MM.1S (cell line): ENCODE data around the gene NBAS.

Source experiments
- DNase-seq: peaks from one replicate; pipeline ENCODE4 v3.0.0-alpha.2; 2015
- H2AFZ ChIP-seq: fragments of 300-600 bp; sonication (generic); 2 replicates; pipeline ENCODE4 v1.6.0; 2016; ENCODE audit warnings: antibody characterized with exemption, low read length
- H3F3A ChIP-seq: fragments of 300-600 bp; sonication (generic); 2 replicates; pipeline ENCODE4 v1.6.1; 2016; ENCODE audit warnings: mild to moderate bottlenecking, antibody characterized with exemption, low read length, moderate library complexity, mixed read lengths; ENCODE audit not compliant: insufficient read depth
- H3K27ac ChIP-seq: fragments of 300-600 bp; sonication (generic); 2 replicates; pipeline ENCODE4 v1.5.1; 2016; ENCODE audit warnings: mild to moderate bottlenecking, low read length
- H3K27me3 ChIP-seq: fragments of 300-600 bp; sonication (generic); replicated peaks from 2 replicates; pipeline ENCODE4 v1.6.0; 2016; ENCODE audit warnings: low read length; ENCODE audit not compliant: insufficient read depth
- H3K36me3 ChIP-seq: fragments of 300-600 bp; sonication (generic); replicated peaks from 2 replicates; pipeline ENCODE4 v1.6.1; 2016; ENCODE audit warnings: mild to moderate bottlenecking, low read length, mixed read lengths; ENCODE audit not compliant: insufficient read depth
- H3K4me1 ChIP-seq: fragments of 300-600 bp; sonication (generic); 2 replicates; pipeline ENCODE4 v1.6.1; 2016; ENCODE audit warnings: low read length, mixed read lengths
- H3K4me2 ChIP-seq: fragments of 300-600 bp; sonication (generic); 2 replicates; pipeline ENCODE4 v1.6.0; 2016; ENCODE audit warnings: low read depth, low read length
- H3K4me3 ChIP-seq: fragments of 300-600 bp; sonication (generic); 2 replicates; pipeline ENCODE4 v1.5.1; 2016; ENCODE audit warnings: low read length, mixed read lengths
- H3K79me2 ChIP-seq: fragments of 300-600 bp; sonication (generic); 2 replicates; pipeline ENCODE4 v1.6.1; 2016; ENCODE audit warnings: mixed run types, low read length, mixed read lengths
- H3K9ac ChIP-seq: fragments of 300-600 bp; sonication (generic); 2 replicates; pipeline ENCODE4 v1.6.1; 2016; ENCODE audit warnings: low read length, mixed read lengths
- H3K9me2 ChIP-seq: fragments of 300-600 bp; sonication (generic); replicated peaks from 2 replicates; pipeline ENCODE4 v1.6.1; 2016; ENCODE audit warnings: mild to moderate bottlenecking, low read length, mixed read lengths; ENCODE audit not compliant: insufficient read depth
- H3K9me3 ChIP-seq: fragments of 300-600 bp; sonication (generic); replicated peaks from 2 replicates; pipeline ENCODE4 v1.6.1; 2016; ENCODE audit warnings: mild to moderate bottlenecking, low read length, mixed read lengths; ENCODE audit not compliant: insufficient read depth
- H4K20me1 ChIP-seq: fragments of 300-600 bp; sonication (generic); 2 replicates; pipeline ENCODE4 v1.6.1; 2016; ENCODE audit warnings: mild to moderate bottlenecking, low read length, moderate library complexity, mixed read lengths; ENCODE audit not compliant: insufficient read depth
- EZH2 ChIP-seq: fragments of 300-600 bp; sonication (generic); optimal IDR thresholded peaks from 2 replicates; pipeline ENCODE3; 2017; ENCODE audit warnings: low read depth, mild to moderate bottlenecking, antibody characterized with exemption, low read length, mixed read lengths
- EZH2phosphoT487 ChIP-seq: fragments of 300-600 bp; sonication (generic); IDR thresholded peaks from 2 replicates; pipeline ENCODE4 v1.6.1; 2018; ENCODE audit warnings: antibody characterized with exemption, low read length
- TF ChIP-seq, protein P1 (sequence below): fragments of 300-600 bp; sonication (generic); IDR thresholded peaks from 2 replicates; pipeline ENCODE4 v1.5.1; 2016; ENCODE audit warnings: antibody characterized with exemption, low read length, mixed read lengths

The NBAS gene

DNA sequence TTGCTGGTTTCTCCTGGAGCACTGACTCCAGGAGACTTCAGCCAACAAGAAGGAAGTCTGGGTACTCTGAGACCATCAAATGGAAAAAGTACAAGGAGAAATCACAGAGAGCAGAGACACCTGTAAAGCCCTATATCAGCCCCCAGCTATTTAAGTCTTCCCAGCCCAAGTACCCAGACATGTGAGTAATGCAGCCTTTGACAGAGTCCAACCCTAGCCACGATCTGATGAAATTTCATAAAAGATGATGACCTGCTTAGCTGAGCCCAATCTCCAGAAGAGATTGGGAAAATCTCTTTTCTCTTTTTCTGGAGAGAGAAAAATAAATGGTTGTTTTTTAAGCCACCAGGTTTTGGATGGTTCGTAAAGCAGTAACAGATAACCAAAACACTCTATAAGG, 196.6 kb downstream of the NBAS start:
- H3K9ac ChIP-seq = no peak overlapping the region
- DNase-seq = no peak
- H3K9me2 ChIP-seq = no peaks in the 10 kb centered on the region
- no peaks in the 10 kb centered on the region for H4K20me1 ChIP-seq
- H3K4me2 ChIP-seq = no peak overlapping the region
- H3K79me2 ChIP-seq = no peaks in the 10 kb centered on the region
- no peak for TF ChIP-seq EZH2
- no peak for TF ChIP-seq EZH2phosphoT487
- TF ChIP-seq, protein P1, sequence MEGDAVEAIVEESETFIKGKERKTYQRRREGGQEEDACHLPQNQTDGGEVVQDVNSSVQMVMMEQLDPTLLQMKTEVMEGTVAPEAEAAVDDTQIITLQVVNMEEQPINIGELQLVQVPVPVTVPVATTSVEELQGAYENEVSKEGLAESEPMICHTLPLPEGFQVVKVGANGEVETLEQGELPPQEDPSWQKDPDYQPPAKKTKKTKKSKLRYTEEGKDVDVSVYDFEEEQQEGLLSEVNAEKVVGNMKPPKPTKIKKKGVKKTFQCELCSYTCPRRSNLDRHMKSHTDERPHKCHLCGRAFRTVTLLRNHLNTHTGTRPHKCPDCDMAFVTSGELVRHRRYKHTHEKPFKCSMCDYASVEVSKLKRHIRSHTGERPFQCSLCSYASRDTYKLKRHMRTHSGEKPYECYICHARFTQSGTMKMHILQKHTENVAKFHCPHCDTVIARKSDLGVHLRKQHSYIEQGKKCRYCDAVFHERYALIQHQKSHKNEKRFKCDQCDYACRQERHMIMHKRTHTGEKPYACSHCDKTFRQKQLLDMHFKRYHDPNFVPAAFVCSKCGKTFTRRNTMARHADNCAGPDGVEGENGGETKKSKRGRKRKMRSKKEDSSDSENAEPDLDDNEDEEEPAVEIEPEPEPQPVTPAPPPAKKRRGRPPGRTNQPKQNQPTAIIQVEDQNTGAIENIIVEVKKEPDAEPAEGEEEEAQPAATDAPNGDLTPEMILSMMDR = no peak
- no peak overlapping the region for H3K4me3 ChIP-seq
- H3K4me1 ChIP-seq = no peaks in the 10 kb centered on the region
- H3K36me3 ChIP-seq = no peaks in the 10 kb centered on the region
- H2AFZ ChIP-seq = no peak overlapping the region
- no peaks in the 10 kb centered on the region for H3K27me3 ChIP-seq
- H3K9me3 ChIP-seq = no peaks in the 10 kb centered on the region
- H3F3A ChIP-seq = no peaks in the 10 kb centered on the region
- no peak overlapping the region for H3K27ac ChIP-seq

DNA sequence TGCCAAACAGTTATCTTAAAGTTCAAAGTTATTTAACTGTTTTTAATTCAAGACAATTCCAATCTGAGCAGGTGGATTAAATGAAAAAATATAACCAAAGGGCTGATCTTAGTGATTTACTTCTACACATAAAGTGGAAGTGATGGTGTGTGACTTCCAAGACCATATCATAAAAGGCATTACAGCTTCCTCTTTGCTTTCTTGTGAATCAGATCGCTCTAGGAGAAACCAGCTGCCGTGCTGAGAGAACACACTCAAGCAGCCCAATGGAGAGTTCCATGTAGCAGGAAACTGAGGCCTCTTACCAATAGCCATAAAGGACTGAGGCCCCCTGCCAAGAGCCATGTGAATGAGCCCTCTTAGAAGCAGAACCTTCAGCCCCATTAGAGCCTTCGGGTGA, 197.4 kb downstream of the NBAS start:
- Histone ChIP-seq H3K4me2 (no peak overlapping the region), H4K20me1 (no peaks in the 10 kb centered on the region), H3K27ac (no peak overlapping the region), H3K9ac (no peak overlapping the region), H3K79me2 (no peaks in the 10 kb centered on the region), H3F3A (no peaks in the 10 kb centered on the region), H3K4me1 (no peaks in the 10 kb centered on the region), H3K9me2 (no peaks in the 10 kb centered on the region), H3K36me3 (no peaks in the 10 kb centered on the region), H3K27me3 (no peaks in the 10 kb centered on the region), H2AFZ (no peak overlapping the region), H3K4me3 (no peak overlapping the region), H3K9me3 (no peaks in the 10 kb centered on the region)
- TF ChIP-seq EZH2phosphoT487 (no peak), EZH2 (no peak)
- TF ChIP-seq, protein P1 = no peak
- no peak for DNase-seq

DNA sequence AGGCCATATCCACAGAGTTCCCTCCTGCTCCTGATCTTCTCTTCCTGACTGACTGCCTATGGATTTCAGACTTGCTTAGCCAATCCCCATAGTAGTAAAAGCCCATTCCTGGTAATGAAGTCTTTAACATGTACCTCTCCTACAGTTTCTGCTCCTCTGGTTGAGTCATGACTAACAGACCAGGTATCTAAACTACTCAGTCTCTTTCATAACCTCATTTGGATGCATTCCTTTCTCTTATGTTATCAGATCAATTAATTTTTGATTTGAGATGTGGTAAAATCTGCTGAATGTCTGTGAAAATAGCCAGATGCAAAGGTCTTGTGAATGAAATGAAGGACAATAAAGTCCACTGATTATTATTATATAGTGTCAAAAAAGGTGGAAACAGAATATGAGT, 198.0 kb downstream of the NBAS start:
- H4K20me1 ChIP-seq = no peaks in the 10 kb centered on the region
- H3K9me2 ChIP-seq = no peaks in the 10 kb centered on the region
- TF ChIP-seq EZH2phosphoT487 = no peak
- TF ChIP-seq, protein P1 = no peak
- TF ChIP-seq EZH2 = no peak
- no peak overlapping the region for H3K4me2 ChIP-seq
- DNase-seq = no peak
- no peaks in the 10 kb centered on the region for H3K27me3 ChIP-seq
- H3F3A ChIP-seq = no peaks in the 10 kb centered on the region
- H3K4me3 ChIP-seq = no peak overlapping the region
- no peaks in the 10 kb centered on the region for H3K79me2 ChIP-seq
- H3K9ac ChIP-seq = no peak overlapping the region
- no peak overlapping the region for H2AFZ ChIP-seq
- H3K4me1 ChIP-seq = no peaks in the 10 kb centered on the region
- H3K9me3 ChIP-seq = no peaks in the 10 kb centered on the region
- no peak overlapping the region for H3K27ac ChIP-seq
- no peaks in the 10 kb centered on the region for H3K36me3 ChIP-seq
